PC-9 (cell line): Measurements from ENCODE around the gene COA5. TPM values are rescaled to one million over a fixed set of nuclear protein-coding genes. Genes with fewer than 3 reads are reported as not detected.
"Not testable (repeated sequence)": the region's sequence is repeated elsewhere in the genome, so short reads cannot be mapped to it uniquely, and the experiment has no call there.

Experiments
- BruUV-seq: library from RNA; stranded (reverse); fragments of 400-500 nt; replicated peaks from 2 replicates; lab custom pipeline; 2021; lab: Mats Ljungman, UMichigan
- CTCF ChIA-PET: fragments of 300-600 bp; sonication (Branson Sonifier 250); formaldehyde crosslinking; loops from one replicate; lab custom pipeline; 2022; ENCODE audit warnings: antibody characterized with exemption; lab: Charles Lee
- POLR2A ChIA-PET: fragments of 300-600 bp; sonication (Branson Sonifier 250); formaldehyde crosslinking; loops from one replicate; lab custom pipeline; 2022; ENCODE audit warnings: antibody characterized with exemption; ENCODE audit not compliant: unreplicated experiment; lab: Charles Lee
- DNase-seq, 2 experiments: peaks; one replicate each; pipeline versions ENCODE4 v3.0.0 to v3.0.0-alpha.2; 2015 to 2022; ENCODE audit warnings: mixed read lengths in 1 of 2
- H2AFZ ChIP-seq: fragments of 200-600 bp; sonication (generic); 2 replicates; pipeline ENCODE4 v1.8.1; 2017; ENCODE audit warnings: antibody characterized with exemption
- H3F3A ChIP-seq: fragments of 200-600 bp; sonication (generic); 2 replicates; pipeline ENCODE4 v1.8.1; 2017; ENCODE audit warnings: antibody characterized with exemption, mild to moderate bottlenecking, low read depth; ENCODE audit not compliant: insufficient read depth
- H3K27ac ChIP-seq: fragments of 200-600 bp; sonication (generic); 2 replicates; pipeline ENCODE4 v1.6.1; 2016; ENCODE audit warnings: mixed run types
- H3K27me3 ChIP-seq: fragments of 200-600 bp; sonication (generic); 2 replicates; pipeline ENCODE4 v1.6.1; 2016; ENCODE audit warnings: low read depth, mixed run types; ENCODE audit not compliant: insufficient read depth
- H3K36me3 ChIP-seq: fragments of 200-600 bp; sonication (generic); 2 replicates; pipeline ENCODE4 v1.6.1; 2016; ENCODE audit warnings: low read depth, mixed run types
- H3K4me1 ChIP-seq: fragments of 200-600 bp; sonication (generic); replicated peaks from 2 replicates; pipeline ENCODE4 v1.6.1; 2016; ENCODE audit warnings: mixed run types; ENCODE audit not compliant: insufficient read depth
- H3K4me2 ChIP-seq: fragments of 200-600 bp; sonication (generic); 2 replicates; pipeline ENCODE4 v1.6.1; 2017; ENCODE audit warnings: mixed run types
- H3K4me3 ChIP-seq: fragments of 200-600 bp; sonication (generic); 2 replicates; pipeline ENCODE4 v1.6.1; 2016; ENCODE audit warnings: mixed run types
- H3K79me2 ChIP-seq: fragments of 200-600 bp; sonication (generic); 2 replicates; pipeline ENCODE4 v1.6.1; 2017; ENCODE audit warnings: low read depth, mixed run types
- H3K9me2 ChIP-seq: fragments of 200-600 bp; sonication (generic); 2 replicates; pipeline ENCODE4 v1.8.1; 2017; ENCODE audit warnings: mild to moderate bottlenecking; ENCODE audit not compliant: insufficient read depth
- H3K9me3 ChIP-seq: fragments of 200-600 bp; sonication (generic); 2 replicates; pipeline ENCODE4 v1.8.1; 2016; ENCODE audit warnings: low read depth; ENCODE audit not compliant: insufficient read depth
- H4K20me1 ChIP-seq: fragments of 200-600 bp; sonication (generic); 2 replicates; pipeline ENCODE4 v1.8.1; 2017; ENCODE audit not compliant: insufficient read depth
- EZH2 ChIP-seq: fragments of 200-600 bp; sonication (generic); IDR thresholded peaks from 2 replicates; pipeline ENCODE4 v1.8.0; 2017; ENCODE audit warnings: antibody characterized with exemption, low read depth
- intact Hi-C: fragments of 100-400 bp; cut with micrococcal nuclease; formaldehyde crosslinking; loops from one replicate; pipeline ENCODE4 v1.10.0; 2022; ENCODE audit not compliant: unreplicated experiment
- total RNA-seq: library from RNA; stranded (reverse); gene quantifications from 2 replicates; pipeline ENCODE4 v1.2.3, GENCODE V29; 2021
- TF ChIP-seq, protein P1 (sequence below): fragments of 200-600 bp; sonication (generic); conservative IDR thresholded peaks from 2 replicates; pipeline ENCODE4 v1.6.1; 2017; ENCODE audit warnings: mixed run types, antibody characterized with exemption, mild to moderate bottlenecking, moderate library complexity

The COA5 gene
- total RNA-seq, 1 experiment from 2014 or later, result 43.6 TPM

DNA sequence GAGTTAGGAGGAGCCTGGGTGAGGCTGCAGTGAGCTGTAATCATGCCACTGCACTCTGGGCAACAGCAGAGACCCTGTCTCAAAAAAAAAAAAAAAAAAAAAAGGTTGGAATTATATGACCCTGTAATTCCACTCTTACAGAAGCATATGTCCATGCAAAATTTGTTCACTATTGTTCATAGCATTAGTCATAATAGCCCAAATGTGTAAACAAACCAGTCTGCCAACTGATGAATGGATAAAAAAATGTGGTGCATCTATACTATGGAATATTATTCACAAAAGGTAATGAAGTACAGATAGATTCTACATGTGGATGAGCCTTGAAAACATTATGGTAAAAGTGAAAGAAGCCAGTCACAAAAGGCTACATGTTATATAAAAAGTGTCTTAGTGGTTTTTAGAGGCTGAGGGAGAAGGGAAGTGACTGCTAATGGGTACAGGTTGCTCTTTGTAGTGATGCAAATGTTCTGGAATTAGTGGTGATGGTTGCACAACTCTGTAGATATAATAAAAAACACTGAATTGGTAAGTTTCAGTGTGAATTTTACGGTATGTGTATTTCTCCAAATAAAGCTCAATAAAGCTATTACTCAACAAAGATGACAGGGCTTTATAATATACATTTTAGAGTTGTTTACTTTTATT is 9.4 kb downstream of the COA5 start:
- no peak overlapping the region for H2AFZ ChIP-seq
- H3K4me1 ChIP-seq, result peaks cover 17% of the 10 kb centered on the region
- H3K4me2 ChIP-seq, result no peak overlapping the region
- no peak overlapping the region for H3K4me3 ChIP-seq
- TF ChIP-seq, protein P1, sequence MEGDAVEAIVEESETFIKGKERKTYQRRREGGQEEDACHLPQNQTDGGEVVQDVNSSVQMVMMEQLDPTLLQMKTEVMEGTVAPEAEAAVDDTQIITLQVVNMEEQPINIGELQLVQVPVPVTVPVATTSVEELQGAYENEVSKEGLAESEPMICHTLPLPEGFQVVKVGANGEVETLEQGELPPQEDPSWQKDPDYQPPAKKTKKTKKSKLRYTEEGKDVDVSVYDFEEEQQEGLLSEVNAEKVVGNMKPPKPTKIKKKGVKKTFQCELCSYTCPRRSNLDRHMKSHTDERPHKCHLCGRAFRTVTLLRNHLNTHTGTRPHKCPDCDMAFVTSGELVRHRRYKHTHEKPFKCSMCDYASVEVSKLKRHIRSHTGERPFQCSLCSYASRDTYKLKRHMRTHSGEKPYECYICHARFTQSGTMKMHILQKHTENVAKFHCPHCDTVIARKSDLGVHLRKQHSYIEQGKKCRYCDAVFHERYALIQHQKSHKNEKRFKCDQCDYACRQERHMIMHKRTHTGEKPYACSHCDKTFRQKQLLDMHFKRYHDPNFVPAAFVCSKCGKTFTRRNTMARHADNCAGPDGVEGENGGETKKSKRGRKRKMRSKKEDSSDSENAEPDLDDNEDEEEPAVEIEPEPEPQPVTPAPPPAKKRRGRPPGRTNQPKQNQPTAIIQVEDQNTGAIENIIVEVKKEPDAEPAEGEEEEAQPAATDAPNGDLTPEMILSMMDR, result no peak
- TF ChIP-seq EZH2, result no peak
- intact Hi-C loops, result no loop called here
- peak in 1 of 2 experiments; percentile 79 for DNase-seq
- no peaks in the 10 kb centered on the region for H3K79me2 ChIP-seq
- peaks cover 25% of the 10 kb centered on the region for H3K36me3 ChIP-seq
- POLR2A ChIA-PET, result no interaction called here
- CTCF ChIA-PET, result no interaction called here
- H3F3A ChIP-seq, result peaks cover 30% of the 10 kb centered on the region
- H3K27me3 ChIP-seq, result no peaks in the 10 kb centered on the region
- H4K20me1 ChIP-seq, result peaks cover 9% of the 10 kb centered on the region; the same call in 1 of the 2 replicates
- peak overlapping the region; percentile 6; the same call in 1 of the 2 replicates for H3K27ac ChIP-seq
- no peaks in the 10 kb centered on the region for H3K9me3 ChIP-seq
- BruUV-seq, result no TSS peak
- no peaks in the 10 kb centered on the region for H3K9me2 ChIP-seq

DNA sequence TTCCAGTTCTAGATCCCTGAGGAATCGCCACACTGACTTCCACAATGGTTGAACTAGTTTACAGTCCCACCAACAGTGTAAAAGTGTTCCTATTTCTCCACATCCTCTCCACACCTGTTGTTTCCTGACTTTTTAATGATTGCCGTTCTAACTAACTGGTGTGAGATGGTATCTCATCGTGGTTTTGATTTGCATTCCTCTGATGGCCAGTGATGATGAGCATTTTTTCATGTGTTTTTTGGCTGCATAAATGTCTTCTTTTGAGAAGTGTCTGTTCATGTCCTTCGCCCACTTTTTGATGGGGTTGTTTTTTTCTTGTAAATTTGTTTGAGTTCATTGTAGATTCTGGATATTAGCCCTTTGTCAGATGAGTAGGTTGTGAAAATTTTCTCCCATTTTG is 13.6 kb downstream of the COA5 start:
- Histone ChIP-seq H3F3A (peaks cover 19% of the 10 kb centered on the region), H3K4me1 (peaks cover 15% of the 10 kb centered on the region)
- POLR2A ChIA-PET, H3K4me2 ChIP-seq, H3K9me3 ChIP-seq, H3K36me3 ChIP-seq, H3K27me3 ChIP-seq, H3K27ac ChIP-seq, H3K9me2 ChIP-seq, intact Hi-C loops, H3K4me3 ChIP-seq, BruUV-seq, H4K20me1 ChIP-seq, DNase-seq, CTCF ChIA-PET, H2AFZ ChIP-seq, H3K79me2 ChIP-seq: not testable (repeated sequence)

DNA sequence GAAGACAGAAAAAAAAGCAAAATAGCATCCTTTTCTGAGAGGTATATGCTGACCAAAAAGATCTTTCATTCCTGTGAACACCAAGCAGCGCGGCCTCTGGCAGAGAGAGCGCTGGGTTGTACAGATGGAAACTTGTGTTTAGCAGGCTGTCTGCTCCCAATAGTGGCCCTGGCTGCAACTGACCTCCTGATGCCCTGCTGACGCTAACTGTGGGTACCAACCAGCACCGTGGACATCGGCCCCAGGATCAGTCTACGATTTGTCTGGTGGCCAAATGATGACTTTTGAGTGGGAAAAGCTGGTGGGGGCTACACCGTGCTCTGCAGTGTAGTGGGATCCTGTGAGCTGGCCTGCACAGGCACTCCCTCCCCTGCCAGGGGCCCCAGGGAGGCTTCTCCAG is 15.7 kb downstream of the COA5 start:
- no peaks in the 10 kb centered on the region for H3K27me3 ChIP-seq
- peaks cover 5% of the 10 kb centered on the region; the same call in 1 of the 2 replicates for H3F3A ChIP-seq
- H3K4me3 ChIP-seq, result no peak overlapping the region
- no peak overlapping the region for H3K27ac ChIP-seq
- ChIA-PET CTCF (no interaction called here), POLR2A (no interaction called here)
- no peak for TF ChIP-seq EZH2
- TF ChIP-seq, protein P1, result no peak
- H3K9me3 ChIP-seq, result no peaks in the 10 kb centered on the region
- no peaks in the 10 kb centered on the region for H4K20me1 ChIP-seq
- no peak overlapping the region for H2AFZ ChIP-seq
- BruUV-seq, result no TSS peak
- H3K9me2 ChIP-seq, result no peaks in the 10 kb centered on the region
- intact Hi-C loops, result no loop called here
- no peaks in the 10 kb centered on the region for H3K4me1 ChIP-seq
- no peak for DNase-seq
- no peak overlapping the region for H3K4me2 ChIP-seq
- no peaks in the 10 kb centered on the region for H3K79me2 ChIP-seq
- no peaks in the 10 kb centered on the region for H3K36me3 ChIP-seq

DNA sequence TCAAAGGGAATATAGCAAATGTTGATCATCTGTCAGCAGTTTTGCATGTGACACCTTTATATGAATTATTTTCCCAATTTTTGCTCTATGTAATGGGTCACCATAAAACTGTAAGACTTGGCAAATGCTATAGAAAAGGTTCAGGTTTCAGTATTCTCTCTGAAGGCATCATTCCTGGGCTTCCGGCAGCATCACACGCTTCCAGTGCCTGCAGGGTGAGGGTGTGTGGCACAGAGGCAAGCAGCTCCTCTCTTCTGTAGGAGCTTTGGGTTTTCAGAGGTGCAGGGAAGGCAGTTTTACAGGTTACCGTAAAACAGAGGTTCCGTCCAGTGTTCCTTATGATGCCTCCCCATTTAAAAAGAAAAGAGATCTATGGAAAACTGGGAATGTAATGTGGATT is 18.8 kb downstream of the COA5 start:
- intact Hi-C loops, result no loop called here
- Histone ChIP-seq H4K20me1 (no peaks in the 10 kb centered on the region), H3F3A (no peaks in the 10 kb centered on the region), H3K4me1 (no peaks in the 10 kb centered on the region), H3K9me3 (no peaks in the 10 kb centered on the region), H3K4me2 (no peak overlapping the region), H3K79me2 (no peaks in the 10 kb centered on the region), H3K27me3 (no peaks in the 10 kb centered on the region), H3K9me2 (no peaks in the 10 kb centered on the region), H3K4me3 (no peak overlapping the region), H3K36me3 (no peaks in the 10 kb centered on the region), H3K27ac (no peak overlapping the region), H2AFZ (no peak overlapping the region)
- TF ChIP-seq, protein P1, result no peak
- no peak for TF ChIP-seq EZH2
- ChIA-PET POLR2A (no interaction called here), CTCF (no interaction called here)
- BruUV-seq, result no TSS peak
- no peak for DNase-seq
